ENCODE data around the gene L3MBTL4.

Gene L3MBTL4

GRCh38 chr18:5964108-5964507 lies 450.6 kb downstream of the L3MBTL4 start:
- Histone ChIP-seq H3K4me1 (ENCODE audit: control insufficient read depth in 5 of 5, insufficient read depth in 5 of 5, low read length in 5 of 5) (peaks cover 0 to 16% (median 9%) of the 10 kb centered on the region in 5 donors), H3K9ac (ENCODE audit: low read length in 5 of 5) (no peak overlapping the region), H3K4me3 (ENCODE audit: low read depth in 1 of 5, low read length in 5 of 5) (no peak overlapping the region), H3K36me3 (ENCODE audit: control insufficient read depth in 5 of 5, insufficient read depth in 5 of 5, low read length in 5 of 5) (no peaks in the 10 kb centered on the region), H3K27ac (ENCODE audit: low read depth, low read length) (no peak overlapping the region), H3K27me3 (ENCODE audit: control insufficient read depth in 5 of 5, insufficient read depth in 4 of 5, low read length in 5 of 5) (no peaks in the 10 kb centered on the region), H3K9me3 (ENCODE audit: control insufficient read depth in 5 of 5, low read length in 5 of 5) (no peaks in the 10 kb centered on the region)

GRCh38 chr18:5963267-5963666 lies 451.4 kb downstream of the L3MBTL4 start:
- H3K4me1 ChIP-seq (ENCODE audit: control insufficient read depth in 5 of 5, insufficient read depth in 5 of 5, low read length in 5 of 5): peaks cover 0 to 16% (median 9%) of the 10 kb centered on the region in 5 donors

GRCh38 chr18:5962362-5962761 lies 452.3 kb downstream of the L3MBTL4 start:
- Histone ChIP-seq H3K4me3 (ENCODE audit: low read depth in 1 of 5, low read length in 5 of 5) (no peak overlapping the region), H3K4me1 (ENCODE audit: control insufficient read depth in 5 of 5, insufficient read depth in 5 of 5, low read length in 5 of 5) (peaks cover 0 to 16% (median 9%) of the 10 kb centered on the region in 5 donors), H3K36me3 (ENCODE audit: control insufficient read depth in 5 of 5, insufficient read depth in 5 of 5, low read length in 5 of 5) (peaks cover 0 to 2% (median 0%) of the 10 kb centered on the region in 5 donors), H3K9ac (ENCODE audit: low read length in 5 of 5) (no peak overlapping the region), H3K27ac (ENCODE audit: low read depth, low read length) (no peak overlapping the region), H3K27me3 (ENCODE audit: control insufficient read depth in 5 of 5, insufficient read depth in 4 of 5, low read length in 5 of 5) (no peaks in the 10 kb centered on the region), H3K9me3 (ENCODE audit: control insufficient read depth in 5 of 5, low read length in 5 of 5) (no peaks in the 10 kb centered on the region)

More at GRCh38 chr18:5963267-5963666, 451.4 kb downstream of the L3MBTL4 start:
- H3K9me3 ChIP-seq (ENCODE audit: control insufficient read depth in 5 of 5, low read length in 5 of 5): no peaks in the 10 kb centered on the region
- no peaks in the 10 kb centered on the region for H3K27me3 ChIP-seq (ENCODE audit: control insufficient read depth in 5 of 5, insufficient read depth in 4 of 5, low read length in 5 of 5)
- no peak overlapping the region for H3K9ac ChIP-seq (ENCODE audit: low read length in 5 of 5)
- peaks cover 0 to 2% (median 0%) of the 10 kb centered on the region in 5 donors for H3K36me3 ChIP-seq (ENCODE audit: control insufficient read depth in 5 of 5, insufficient read depth in 5 of 5, low read length in 5 of 5)
- no peak overlapping the region for H3K4me3 ChIP-seq (ENCODE audit: low read depth in 1 of 5, low read length in 5 of 5)
- H3K27ac ChIP-seq (ENCODE audit: low read depth, low read length): no peak overlapping the region

GRCh38 chr18:5961828-5962150 lies 452.9 kb downstream of the L3MBTL4 start:
- Histone ChIP-seq H3K9me3 (ENCODE audit: control insufficient read depth in 5 of 5, low read length in 5 of 5) (no peaks in the 10 kb centered on the region), H3K27me3 (ENCODE audit: control insufficient read depth in 5 of 5, insufficient read depth in 4 of 5, low read length in 5 of 5) (no peaks in the 10 kb centered on the region), H3K27ac (ENCODE audit: low read depth, low read length) (no peak overlapping the region), H3K4me3 (ENCODE audit: low read depth in 1 of 5, low read length in 5 of 5) (no peak overlapping the region), H3K4me1 (ENCODE audit: control insufficient read depth in 5 of 5, insufficient read depth in 5 of 5, low read length in 5 of 5) (peaks cover 0 to 16% (median 9%) of the 10 kb centered on the region in 5 donors), H3K9ac (ENCODE audit: low read length in 5 of 5) (no peak overlapping the region), H3K36me3 (ENCODE audit: control insufficient read depth in 5 of 5, insufficient read depth in 5 of 5, low read length in 5 of 5) (peaks cover 0 to 2% (median 0%) of the 10 kb centered on the region in 5 donors)

- Histone ChIP-seq H3K27me3 (ENCODE audit: control insufficient read depth in 5 of 5, insufficient read depth in 4 of 5, low read length in 5 of 5) (no peaks in the 10 kb centered on the region), H3K36me3 (ENCODE audit: control insufficient read depth in 5 of 5, insufficient read depth in 5 of 5, low read length in 5 of 5) (peaks cover 0 to 2% (median 0%) of the 10 kb centered on the region in 5 donors), H3K9ac (ENCODE audit: low read length in 5 of 5) (no peak overlapping the region), H3K4me3 (ENCODE audit: low read depth in 1 of 5, low read length in 5 of 5) (no peak overlapping the region), H3K9me3 (ENCODE audit: control insufficient read depth in 5 of 5, low read length in 5 of 5) (no peaks in the 10 kb centered on the region), H3K4me1 (ENCODE audit: control insufficient read depth in 5 of 5, insufficient read depth in 5 of 5, low read length in 5 of 5) (peaks cover 0 to 16% (median 9%) of the 10 kb centered on the region in 5 donors), H3K27ac (ENCODE audit: low read depth, low read length) (no peak overlapping the region)
These were observed 453.4 kb downstream of the L3MBTL4 start for GRCh38 chr18:5961097-5961827.

- H3K4me1 ChIP-seq (ENCODE audit: control insufficient read depth in 5 of 5, insufficient read depth in 5 of 5, low read length in 5 of 5): peaks cover 0 to 7% (median 2%) of the 10 kb centered on the region in 5 donors
- H3K4me3 ChIP-seq (ENCODE audit: low read depth in 1 of 5, low read length in 5 of 5): no peak overlapping the region
These were observed 455.9 kb downstream of the L3MBTL4 start for GRCh38 chr18:5958822-5959221.

GRCh38 chr18:5955861-5956260 lies 458.9 kb downstream of the L3MBTL4 start:
- no peaks in the 10 kb centered on the region for H3K27me3 ChIP-seq (ENCODE audit: control insufficient read depth in 5 of 5, insufficient read depth in 4 of 5, low read length in 5 of 5)
- no peak overlapping the region for H3K9ac ChIP-seq (ENCODE audit: low read length in 5 of 5)
- no peaks in the 10 kb centered on the region for H3K4me1 ChIP-seq (ENCODE audit: control insufficient read depth in 5 of 5, insufficient read depth in 5 of 5, low read length in 5 of 5)
- H3K9me3 ChIP-seq (ENCODE audit: control insufficient read depth in 5 of 5, low read length in 5 of 5): no peaks in the 10 kb centered on the region
- no peak overlapping the region for H3K27ac ChIP-seq (ENCODE audit: low read depth, low read length)
- H3K36me3 ChIP-seq (ENCODE audit: control insufficient read depth in 5 of 5, insufficient read depth in 5 of 5, low read length in 5 of 5): peaks cover 0 to 11% (median 2%) of the 10 kb centered on the region in 5 donors
- H3K4me3 ChIP-seq (ENCODE audit: low read depth in 1 of 5, low read length in 5 of 5): no peak overlapping the region

More at GRCh38 chr18:5958822-5959221, 455.9 kb downstream of the L3MBTL4 start:
- Histone ChIP-seq H3K9me3 (ENCODE audit: control insufficient read depth in 5 of 5, low read length in 5 of 5) (no peaks in the 10 kb centered on the region), H3K27ac (ENCODE audit: low read depth, low read length) (no peak overlapping the region), H3K9ac (ENCODE audit: low read length in 5 of 5) (no peak overlapping the region), H3K36me3 (ENCODE audit: control insufficient read depth in 5 of 5, insufficient read depth in 5 of 5, low read length in 5 of 5) (peaks cover 0 to 11% (median 2%) of the 10 kb centered on the region in 5 donors), H3K27me3 (ENCODE audit: control insufficient read depth in 5 of 5, insufficient read depth in 4 of 5, low read length in 5 of 5) (no peaks in the 10 kb centered on the region)

GRCh38 chr18:5951515-5952091 lies 463.1 kb downstream of the L3MBTL4 start:
- Histone ChIP-seq H3K9ac (ENCODE audit: low read length in 5 of 5) (no peak overlapping the region), H3K27ac (ENCODE audit: low read depth, low read length) (no peak overlapping the region), H3K9me3 (ENCODE audit: control insufficient read depth in 5 of 5, low read length in 5 of 5) (no peaks in the 10 kb centered on the region), H3K36me3 (ENCODE audit: control insufficient read depth in 5 of 5, insufficient read depth in 5 of 5, low read length in 5 of 5) (peaks cover 0 to 11% (median 0%) of the 10 kb centered on the region in 5 donors), H3K4me1 (ENCODE audit: control insufficient read depth in 5 of 5, insufficient read depth in 5 of 5, low read length in 5 of 5) (no peaks in the 10 kb centered on the region), H3K4me3 (ENCODE audit: low read depth in 1 of 5, low read length in 5 of 5) (no peak overlapping the region), H3K27me3 (ENCODE audit: control insufficient read depth in 5 of 5, insufficient read depth in 4 of 5, low read length in 5 of 5) (no peaks in the 10 kb centered on the region)

- Histone ChIP-seq H3K4me1 (ENCODE audit: control insufficient read depth in 5 of 5, insufficient read depth in 5 of 5, low read length in 5 of 5) (no peaks in the 10 kb centered on the region), H3K27me3 (ENCODE audit: control insufficient read depth in 5 of 5, insufficient read depth in 4 of 5, low read length in 5 of 5) (peaks cover 0 to under 1% (median 0%) of the 10 kb centered on the region in 5 donors), H3K36me3 (ENCODE audit: control insufficient read depth in 5 of 5, insufficient read depth in 5 of 5, low read length in 5 of 5) (no peaks in the 10 kb centered on the region), H3K9ac (ENCODE audit: low read length in 5 of 5) (no peak overlapping the region), H3K27ac (ENCODE audit: low read depth, low read length) (no peak overlapping the region), H3K9me3 (ENCODE audit: control insufficient read depth in 5 of 5, low read length in 5 of 5) (no peaks in the 10 kb centered on the region), H3K4me3 (ENCODE audit: low read depth in 1 of 5, low read length in 5 of 5) (no peak overlapping the region)
These were observed 465.9 kb downstream of the L3MBTL4 start for GRCh38 chr18:5948781-5949180.

- H3K9me3 ChIP-seq (ENCODE audit: control insufficient read depth in 5 of 5, low read length in 5 of 5): no peaks in the 10 kb centered on the region
- no peaks in the 10 kb centered on the region for H3K4me1 ChIP-seq (ENCODE audit: control insufficient read depth in 5 of 5, insufficient read depth in 5 of 5, low read length in 5 of 5)
- H3K4me3 ChIP-seq (ENCODE audit: low read depth in 1 of 5, low read length in 5 of 5): no peak overlapping the region
- peaks cover 0 to 4% (median 2%) of the 10 kb centered on the region in 5 donors for H3K27me3 ChIP-seq (ENCODE audit: control insufficient read depth in 5 of 5, insufficient read depth in 4 of 5, low read length in 5 of 5)
- no peak overlapping the region for H3K27ac ChIP-seq (ENCODE audit: low read depth, low read length)
- H3K36me3 ChIP-seq (ENCODE audit: control insufficient read depth in 5 of 5, insufficient read depth in 5 of 5, low read length in 5 of 5): no peaks in the 10 kb centered on the region
- no peak overlapping the region for H3K9ac ChIP-seq (ENCODE audit: low read length in 5 of 5)
These were observed 466.5 kb downstream of the L3MBTL4 start for GRCh38 chr18:5948237-5948636.
